Adipocyte (in vitro differentiated cells): ENCODE results near the gene SPATA7.

Experiments used
- DNase-seq: peaks from one replicate; pipeline ENCODE4 v3.0.0-alpha.2; 2015; ENCODE audit warnings: low read depth
- H3K27me3 ChIP-seq: replicated peaks from 2 replicates; pipeline ENCODE4 v1.7.0; 2013; ENCODE audit warnings: mild to moderate bottlenecking, low read length, moderate library complexity; ENCODE audit not compliant: control insufficient read depth, insufficient read depth
- H3K36me3 ChIP-seq: 2 replicates; pipeline ENCODE4 v1.7.0; 2013; ENCODE audit warnings: low read length, mild to moderate bottlenecking, moderate library complexity; ENCODE audit not compliant: control insufficient read depth, insufficient read depth, severe bottlenecking
- H3K4me1 ChIP-seq: 2 replicates; pipeline ENCODE4 v1.7.0; 2013; ENCODE audit warnings: mild to moderate bottlenecking, low read length, moderate library complexity; ENCODE audit not compliant: control insufficient read depth, insufficient read depth
- H3K4me3 ChIP-seq: 2 replicates; pipeline ENCODE4 v1.7.0; 2013; ENCODE audit warnings: mild to moderate bottlenecking, low read length, moderate library complexity
- H3K9ac ChIP-seq: 2 replicates; pipeline ENCODE4 v1.7.0; 2013; ENCODE audit warnings: mild to moderate bottlenecking, low read length, moderate library complexity
- H3K9me3 ChIP-seq: 2 replicates; pipeline ENCODE4 v1.7.0; 2013; ENCODE audit warnings: mild to moderate bottlenecking, low read length, moderate library complexity; ENCODE audit not compliant: control insufficient read depth

SPATA7 gene

GRCh38 chr14:88421286-88421685 lies 35.8 kb downstream of the SPATA7 start:
- H3K4me1 ChIP-seq: peaks cover 20% of the 10 kb centered on the region
- H3K9ac ChIP-seq: no peak overlapping the region
- H3K27me3 ChIP-seq: no peaks in the 10 kb centered on the region
- H3K9me3 ChIP-seq: peaks cover 14% of the 10 kb centered on the region
- DNase-seq: peak; percentile 12
- H3K36me3 ChIP-seq: peaks cover 21% of the 10 kb centered on the region
- H3K4me3 ChIP-seq: no peak overlapping the region

GRCh38 chr14:88422047-88422446 lies 36.6 kb downstream of the SPATA7 start:
- Histone ChIP-seq H3K27me3 (no peaks in the 10 kb centered on the region), H3K36me3 (peaks cover 16% of the 10 kb centered on the region), H3K4me3 (no peak overlapping the region), H3K9ac (no peak overlapping the region), H3K4me1 (peaks cover 28% of the 10 kb centered on the region), H3K9me3 (peaks cover 14% of the 10 kb centered on the region)
- no peak for DNase-seq

GRCh38 chr14:88422919-88423650 lies 37.6 kb downstream of the SPATA7 start:
- peak; percentile 54 for DNase-seq
- Histone ChIP-seq H3K36me3 (peaks cover 8% of the 10 kb centered on the region), H3K27me3 (no peaks in the 10 kb centered on the region), H3K4me3 (no peak overlapping the region), H3K9ac (no peak overlapping the region), H3K9me3 (peaks cover 6% of the 10 kb centered on the region), H3K4me1 (peaks cover 29% of the 10 kb centered on the region)

GRCh38 chr14:88424573-88424972 lies 39.1 kb downstream of the SPATA7 start:
- peaks cover 29% of the 10 kb centered on the region for H3K4me1 ChIP-seq
- no peaks in the 10 kb centered on the region for H3K9me3 ChIP-seq
- no peak overlapping the region for H3K9ac ChIP-seq
- no peaks in the 10 kb centered on the region for H3K27me3 ChIP-seq
- no peak overlapping the region for H3K4me3 ChIP-seq
- DNase-seq: peak; percentile 57
- peaks cover 6% of the 10 kb centered on the region for H3K36me3 ChIP-seq

- H3K9ac ChIP-seq: no peak overlapping the region
- H3K27me3 ChIP-seq: no peaks in the 10 kb centered on the region
- peaks cover 29% of the 10 kb centered on the region for H3K4me1 ChIP-seq
- H3K9me3 ChIP-seq: no peaks in the 10 kb centered on the region
- H3K4me3 ChIP-seq: no peak overlapping the region
- no peaks in the 10 kb centered on the region for H3K36me3 ChIP-seq
- peak; percentile 61 for DNase-seq
These were observed 40.8 kb downstream of the SPATA7 start for GRCh38 chr14:88426271-88426670.

- DNase-seq: no peak
- Histone ChIP-seq H3K4me1 (peaks cover 9% of the 10 kb centered on the region), H3K9ac (no peak overlapping the region), H3K9me3 (no peaks in the 10 kb centered on the region), H3K27me3 (no peaks in the 10 kb centered on the region), H3K4me3 (no peak overlapping the region), H3K36me3 (peaks cover 9% of the 10 kb centered on the region)
These were observed 45.5 kb downstream of the SPATA7 start for GRCh38 chr14:88430976-88431375.

- DNase-seq: no peak
These were observed 52.2 kb downstream of the SPATA7 start for GRCh38 chr14:88437658-88438057.

GRCh38 chr14:88439088-88439487 lies 53.6 kb downstream of the SPATA7 start:
- DNase-seq: no peak
- Histone ChIP-seq H3K9ac (no peak overlapping the region), H3K9me3 (no peaks in the 10 kb centered on the region), H3K36me3 (peaks cover 22% of the 10 kb centered on the region), H3K4me3 (no peak overlapping the region), H3K4me1 (no peaks in the 10 kb centered on the region), H3K27me3 (no peaks in the 10 kb centered on the region)

More at GRCh38 chr14:88437658-88438057, 52.2 kb downstream of the SPATA7 start:
- Histone ChIP-seq H3K27me3 (no peaks in the 10 kb centered on the region), H3K36me3 (peaks cover 24% of the 10 kb centered on the region), H3K4me1 (no peaks in the 10 kb centered on the region), H3K4me3 (no peak overlapping the region), H3K9me3 (no peaks in the 10 kb centered on the region), H3K9ac (no peak overlapping the region)

GRCh38 chr14:88452231-88452630 lies 66.8 kb downstream of the SPATA7 start:
- H3K9ac ChIP-seq: no peak overlapping the region
- H3K4me3 ChIP-seq: no peak overlapping the region
- no peaks in the 10 kb centered on the region for H3K4me1 ChIP-seq
- no peaks in the 10 kb centered on the region for H3K27me3 ChIP-seq
- no peak for DNase-seq
- H3K36me3 ChIP-seq: peaks cover 31% of the 10 kb centered on the region
- H3K9me3 ChIP-seq: peaks cover 10% of the 10 kb centered on the region

- no peaks in the 10 kb centered on the region for H3K4me1 ChIP-seq
- peak; percentile 64 for DNase-seq
- H3K27me3 ChIP-seq: no peaks in the 10 kb centered on the region
- no peak overlapping the region for H3K4me3 ChIP-seq
- no peak overlapping the region for H3K9ac ChIP-seq
- peaks cover 10% of the 10 kb centered on the region for H3K9me3 ChIP-seq
- H3K36me3 ChIP-seq: peaks cover 28% of the 10 kb centered on the region
These were observed 69.4 kb downstream of the SPATA7 start for GRCh38 chr14:88454886-88455285.

GRCh38 chr14:88463318-88463717 lies 77.9 kb downstream of the SPATA7 start:
- H3K27me3 ChIP-seq: no peaks in the 10 kb centered on the region
- no peak overlapping the region for H3K4me3 ChIP-seq
- H3K9ac ChIP-seq: no peak overlapping the region
- peaks cover 4% of the 10 kb centered on the region for H3K4me1 ChIP-seq
- peaks cover 37% of the 10 kb centered on the region for H3K36me3 ChIP-seq
- no peaks in the 10 kb centered on the region for H3K9me3 ChIP-seq
- DNase-seq: no peak

GRCh38 chr14:88468406-88468805 lies 82.9 kb downstream of the SPATA7 start:
- Histone ChIP-seq H3K4me3 (no peak overlapping the region), H3K36me3 (peaks cover 64% of the 10 kb centered on the region), H3K9me3 (no peaks in the 10 kb centered on the region), H3K4me1 (peaks cover 22% of the 10 kb centered on the region), H3K27me3 (no peaks in the 10 kb centered on the region), H3K9ac (no peak overlapping the region)
- DNase-seq: peak; percentile 80
